Measurements from ENCODE around the gene NUP153.

NUP153 gene

DNA sequence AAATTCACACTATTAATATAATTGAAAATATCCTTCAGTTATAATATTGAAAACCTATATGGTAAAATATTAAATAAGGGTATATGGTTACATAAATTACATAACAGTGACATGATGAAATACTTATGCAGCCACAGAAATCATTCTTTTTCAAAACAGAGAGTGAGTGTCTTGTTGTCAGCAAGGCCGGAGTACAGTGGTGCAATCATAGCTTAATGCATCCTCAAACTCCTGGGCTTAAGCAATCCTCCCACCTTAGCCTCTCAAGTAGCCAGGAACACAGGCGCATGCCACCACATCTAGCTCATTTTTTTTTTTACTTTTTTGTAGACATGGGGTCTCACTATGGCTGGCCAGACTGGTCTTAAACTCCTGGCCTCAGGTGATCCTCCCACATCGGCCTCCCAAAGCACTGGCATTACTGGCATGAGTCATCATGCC, 66.2 kb downstream of the NUP153 start:
- TF ChIP-seq, protein P1, sequence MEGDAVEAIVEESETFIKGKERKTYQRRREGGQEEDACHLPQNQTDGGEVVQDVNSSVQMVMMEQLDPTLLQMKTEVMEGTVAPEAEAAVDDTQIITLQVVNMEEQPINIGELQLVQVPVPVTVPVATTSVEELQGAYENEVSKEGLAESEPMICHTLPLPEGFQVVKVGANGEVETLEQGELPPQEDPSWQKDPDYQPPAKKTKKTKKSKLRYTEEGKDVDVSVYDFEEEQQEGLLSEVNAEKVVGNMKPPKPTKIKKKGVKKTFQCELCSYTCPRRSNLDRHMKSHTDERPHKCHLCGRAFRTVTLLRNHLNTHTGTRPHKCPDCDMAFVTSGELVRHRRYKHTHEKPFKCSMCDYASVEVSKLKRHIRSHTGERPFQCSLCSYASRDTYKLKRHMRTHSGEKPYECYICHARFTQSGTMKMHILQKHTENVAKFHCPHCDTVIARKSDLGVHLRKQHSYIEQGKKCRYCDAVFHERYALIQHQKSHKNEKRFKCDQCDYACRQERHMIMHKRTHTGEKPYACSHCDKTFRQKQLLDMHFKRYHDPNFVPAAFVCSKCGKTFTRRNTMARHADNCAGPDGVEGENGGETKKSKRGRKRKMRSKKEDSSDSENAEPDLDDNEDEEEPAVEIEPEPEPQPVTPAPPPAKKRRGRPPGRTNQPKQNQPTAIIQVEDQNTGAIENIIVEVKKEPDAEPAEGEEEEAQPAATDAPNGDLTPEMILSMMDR (IDR thresholded peaks at IDR 0.05), result no peak

- TF ChIP-seq, protein P1 (IDR thresholded peaks at IDR 0.05), result no peak
Measured at GRCh38 chr6:17638212-17638715, 68.5 kb downstream of the NUP153 start.

GRCh38 chr6:17635568-17635967, 71.2 kb downstream of the NUP153 start:
- TF ChIP-seq, protein P1 (IDR thresholded peaks at IDR 0.05), result no peak

DNA sequence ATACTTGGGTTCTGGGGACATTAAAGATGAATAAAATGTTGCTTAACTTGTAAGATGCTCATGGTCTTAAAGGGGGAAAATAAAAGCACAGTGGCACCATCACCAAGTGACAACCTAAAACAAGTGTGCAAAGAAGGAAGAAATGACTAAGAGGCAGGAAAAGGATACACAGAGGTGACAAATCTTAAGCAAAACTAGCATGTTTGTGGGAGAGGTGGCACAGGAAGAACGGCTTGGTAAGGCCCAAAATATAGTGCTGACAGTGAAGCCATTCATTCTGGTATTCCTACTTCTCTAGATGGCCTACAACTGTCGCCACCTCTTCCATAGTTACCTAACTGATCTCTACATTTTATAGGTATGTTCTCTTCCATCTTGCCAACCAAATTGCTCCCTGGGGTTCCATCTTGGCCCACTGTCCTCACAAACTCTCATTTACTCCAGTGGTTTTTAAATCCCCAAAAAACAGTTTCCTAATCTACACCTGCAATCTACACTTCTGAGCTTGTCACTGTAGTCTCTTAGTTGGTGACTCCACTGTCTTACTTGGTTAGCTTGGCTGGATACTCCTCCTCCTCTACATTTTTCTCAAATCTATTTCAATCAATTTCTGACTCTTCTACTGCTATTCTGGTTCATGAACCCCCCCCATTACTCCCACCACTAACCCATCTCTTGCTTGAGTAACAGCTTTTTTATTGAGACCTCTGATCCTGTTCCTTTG, 73.1 kb downstream of the NUP153 start:
- TF ChIP-seq, protein P1 (IDR thresholded peaks at IDR 0.05), result no peak

GRCh38 chr6:17632934-17633333, 73.8 kb downstream of the NUP153 start:
- TF ChIP-seq, protein P1 (IDR thresholded peaks at IDR 0.05), result no peak

DNA sequence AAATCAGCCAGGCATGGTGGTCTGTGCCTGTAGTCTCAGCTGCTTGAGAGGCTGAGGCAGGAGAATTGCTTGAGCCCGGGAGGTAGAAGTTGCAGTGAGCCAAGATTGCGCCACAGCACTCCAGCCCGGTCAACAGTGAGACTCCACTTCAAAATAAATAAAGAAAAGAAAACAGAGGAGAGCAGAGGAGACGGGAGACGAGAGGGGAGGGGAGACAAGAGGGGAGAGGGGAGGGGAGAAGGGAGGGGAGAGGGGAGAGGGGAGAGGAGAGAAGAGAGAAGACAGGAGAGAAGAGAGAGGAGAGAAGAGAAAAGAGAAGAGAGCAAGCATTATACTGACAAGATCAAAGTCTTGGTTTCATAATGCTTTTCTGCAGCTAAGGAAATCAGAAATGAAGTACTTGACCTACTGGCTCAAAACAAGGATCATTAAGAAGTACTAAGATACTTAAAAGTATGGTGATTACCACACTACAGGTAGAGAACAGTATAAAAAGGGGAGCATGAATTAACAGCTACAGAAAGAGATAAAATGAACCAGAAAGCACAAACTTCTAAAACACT, 76.1 kb downstream of the NUP153 start:
- TF ChIP-seq, protein P1 (IDR thresholded peaks at IDR 0.05), result no peak

GRCh38 chr6:17629824-17630510, 76.8 kb downstream of the NUP153 start:
- TF ChIP-seq, protein P1 (IDR thresholded peaks at IDR 0.05), result no peak
